SK-N-SH (cell line): ENCODE results near the gene KLC1.

Experiments
- CTCF ChIP-seq: fragments of 200-600 bp; sonication (generic); IDR thresholded peaks from 2 replicates; pipeline ENCODE4 v1.6.1; 2017; ENCODE audit warnings: antibody characterized with exemption, mild to moderate bottlenecking, moderate library complexity
- FOXJ3 ChIP-seq: sonication (generic); formaldehyde crosslinking; IDR thresholded peaks from 2 replicates; pipeline ENCODE4 v1.5.1; 2020; ENCODE audit warnings: mild to moderate bottlenecking, missing genetic modification reagents
- IRF3 ChIP-seq: fragments of 150-350 bp; IDR thresholded peaks from 2 replicates; pipeline ENCODE4 v1.6.1; 2016; ENCODE audit warnings: mild to moderate bottlenecking, low read depth, low read length
- MEF2A ChIP-seq: IDR thresholded peaks from 2 replicates; pipeline ENCODE4 v1.4.0; 2012; ENCODE audit warnings: low read depth, borderline replicate concordance
- NFIC ChIP-seq: IDR thresholded peaks from 2 replicates; pipeline ENCODE4 v1.4.0; 2012; ENCODE audit warnings: borderline replicate concordance
- RXRA ChIP-seq: IDR thresholded peaks from 2 replicates; pipeline ENCODE4 v1.4.0; 2012; ENCODE audit warnings: low read depth, mild to moderate bottlenecking, borderline replicate concordance
- TAF1 ChIP-seq: IDR thresholded peaks from 2 replicates; pipeline ENCODE4 v1.6.1; 2012; ENCODE audit warnings: low read depth, mild to moderate bottlenecking, low read length, moderate library complexity, borderline replicate concordance
- YY1 ChIP-seq: IDR thresholded peaks from 2 replicates; pipeline ENCODE4 v1.4.0; 2012; ENCODE audit warnings: low read depth, mild to moderate bottlenecking

- TF ChIP-seq RXRA (no peak), CTCF (no peak), IRF3 (no peak), MEF2A (no peak), YY1 (no peak), FOXJ3 (CRISPR knock-in tag) (no peak), NFIC (no peak), TAF1 (no peak)
Measured at GRCh38 chr14:103721334-103722120, 92.5 kb downstream of the KLC1 start.
